CD14-positive monocyte (primary cell): ENCODE measurements around the gene APOL6. TPM values are rescaled to one million over a fixed set of nuclear protein-coding genes. Genes with fewer than 3 reads are reported as not detected.

Experiments
- DNase-seq, 3 donors: peaks; one replicate each; pipeline ENCODE4 v3.0.0-alpha.2; 2011 to 2022
- H2AFZ ChIP-seq: 2 replicates; pipeline ENCODE4 v1.6.0; 2012; ENCODE audit warnings: mild to moderate bottlenecking, low read depth, low read length, inconsistent platforms; ENCODE audit not compliant: insufficient read depth, poor library complexity, severe bottlenecking
- H3K27ac ChIP-seq, 2 donors: 1 replicate in 1 of 2; 2 replicates in 1 of 2; pipeline ENCODE4 v1.5.1; 2012 to 2013; ENCODE audit warnings: low read length in 2 of 2, control low read depth in 1 of 2, inconsistent platforms in 1 of 2, low read depth in 1 of 2, mild to moderate bottlenecking in 1 of 2
- H3K27me3 ChIP-seq, 2 donors: one replicate each; pipeline versions ENCODE4 v1.6.0 to v1.6.1; 2011 to 2013; ENCODE audit warnings: low read length in 2 of 2; ENCODE audit not compliant: control insufficient read depth in 2 of 2, insufficient read depth in 2 of 2
- H3K36me3 ChIP-seq, 2 donors: replicated peaks in 1 of 2; 1 replicate in 1 of 2; 2 replicates in 1 of 2; pipeline versions ENCODE4 v1.5.1 to v1.6.1; 2012 to 2013; ENCODE audit warnings: low read length in 2 of 2, control low read depth in 1 of 2, inconsistent platforms in 1 of 2, mild to moderate bottlenecking in 1 of 2; ENCODE audit not compliant: insufficient read depth in 2 of 2, control insufficient read depth in 1 of 2
- H3K4me1 ChIP-seq, 2 donors: 1 replicate in 1 of 2; 2 replicates in 1 of 2; pipeline versions ENCODE4 v1.5.1 to v1.6.1; 2012 to 2013; ENCODE audit warnings: low read length in 2 of 2, control low read depth in 1 of 2, inconsistent platforms in 1 of 2, mild to moderate bottlenecking in 1 of 2, moderate library complexity in 1 of 2; ENCODE audit not compliant: insufficient read depth in 2 of 2, control insufficient read depth in 1 of 2
- H3K4me2 ChIP-seq: replicated peaks from 2 replicates; pipeline ENCODE3; 2012; ENCODE audit warnings: low read length, moderate library complexity, mild to moderate bottlenecking; ENCODE audit not compliant: poor library complexity, severe bottlenecking; ENCODE audit errors: extremely low read depth
- H3K4me3 ChIP-seq, 3 experiments: fragments of 200-600 bp in 1 of 3; sonication (generic) in 1 of 3; replicated peaks in 1 of 3; 1 replicate in 2 of 3; 2 replicates in 1 of 3; pipeline ENCODE4 v1.5.1; 2011 to 2013; ENCODE audit warnings: low read length in 3 of 3, mild to moderate bottlenecking in 3 of 3, control low read depth in 2 of 3, low read depth in 2 of 3, inconsistent platforms in 1 of 3, moderate library complexity in 1 of 3
- H3K79me2 ChIP-seq: 2 replicates; pipeline ENCODE4 v1.6.0; 2012; ENCODE audit warnings: mild to moderate bottlenecking, control low read depth, inconsistent platforms, low read length, moderate library complexity; ENCODE audit not compliant: insufficient read depth
- H3K9ac ChIP-seq: 2 replicates; pipeline ENCODE4 v1.6.0; 2017; ENCODE audit warnings: low read length, mild to moderate bottlenecking; ENCODE audit not compliant: insufficient read depth, poor library complexity, severe bottlenecking
- H3K9me3 ChIP-seq, 2 donors: replicated peaks in 1 of 2; 1 replicate in 1 of 2; 2 replicates in 1 of 2; pipeline versions ENCODE4 v1.5.1 to v1.6.1; 2012 to 2013; ENCODE audit warnings: low read length in 2 of 2, control low read depth in 1 of 2; ENCODE audit not compliant: control insufficient read depth in 1 of 2, insufficient read depth in 1 of 2
- H4K20me1 ChIP-seq: 2 replicates; pipeline ENCODE4 v1.6.0; 2012; ENCODE audit warnings: mild to moderate bottlenecking, low read length, control low read depth, moderate library complexity; ENCODE audit not compliant: insufficient read depth
- H3K27ac Mint-ChIP-seq, 7 donors: one replicate each; pipeline ENCODE4 v1.8.0; 2020; ENCODE audit warnings: mild to moderate bottlenecking in 7 of 7, mixed read lengths in 7 of 7, moderate library complexity in 6 of 7, inconsistent platforms in 2 of 7
- H3K27me3 Mint-ChIP-seq, 3 donors: one replicate each; pipeline ENCODE4 v1.8.0; 2021 to 2022; ENCODE audit warnings: low read depth in 3 of 3, mild to moderate bottlenecking in 3 of 3, mixed read lengths in 3 of 3, moderate library complexity in 3 of 3, inconsistent platforms in 1 of 3
- H3K36me3 Mint-ChIP-seq, 2 donors: one replicate each; pipeline ENCODE4 v1.8.0; 2020; ENCODE audit warnings: mixed read lengths in 2 of 2, inconsistent platforms in 1 of 2, mild to moderate bottlenecking in 1 of 2
- H3K4me1 Mint-ChIP-seq: one replicate; pipeline ENCODE4 v1.8.0; 2020; ENCODE audit warnings: mild to moderate bottlenecking, mixed read lengths
- H3K4me3 Mint-ChIP-seq, 2 donors: one replicate each; pipeline ENCODE4 v1.8.0; 2020; ENCODE audit warnings: mild to moderate bottlenecking in 2 of 2, mixed read lengths in 2 of 2, moderate library complexity in 1 of 2
- H3K9me3 Mint-ChIP-seq, 7 donors: one replicate each; pipeline ENCODE4 v1.8.0; 2020 to 2022; ENCODE audit warnings: mixed read lengths in 7 of 7, mild to moderate bottlenecking in 6 of 7, moderate library complexity in 6 of 7, inconsistent platforms in 2 of 7
- CTCF ChIP-seq: fragments of 200-600 bp; IDR thresholded peaks from one replicate; pipeline ENCODE4 v1.8.0; 2022; ENCODE audit warnings: antibody characterized with exemption, mild to moderate bottlenecking
- WGBS: methylation state at CpG from one replicate; pipeline ENCODE4 v1.1.5; 2013; ENCODE audit warnings: missing lambda C conversion rate; ENCODE audit not compliant: insufficient coverage; 5-methylcytosine and 5-hydroxymethylcytosine counted together
- intact Hi-C, 2 donors: fragments of 100-400 bp; cut with micrococcal nuclease; formaldehyde crosslinking; loops; one replicate each; pipeline versions ENCODE4 v1.15.0 to v1.15.1; 2023
- polyA plus RNA-seq, 3 donors: library from polyadenylated mRNA; depleted of rRNA in 1 of 3; unstranded in 2 of 3; stranded (reverse) in 1 of 3; fragments of 300-500 nt in 2 of 3; fragments of >200 nt in 1 of 3; fragmentation: Illumina TruSeq in 2 of 3; gene quantifications; 1 replicate in 2 of 3; 2 replicates in 1 of 3; pipeline ENCODE4 v1.2.3, GENCODE V29; 2012 to 2021

APOL6 gene
- polyA plus RNA-seq, 3 donors: 7.6 to 13.6 (median 9.1) TPM

GRCh38 chr22:35711336-35711735 is 63.1 kb downstream of the APOL6 start:
- WGBS: 83% methylated on average over 4 of the region's 4 CpGs
- Mint-ChIP-seq H3K36me3 (no peaks in the 10 kb centered on the region), H3K4me1 (no peaks in the 10 kb centered on the region), H3K4me3 (no peak overlapping the region), H3K27ac (no peak overlapping the region), H3K27me3 (peaks cover 2 to 5% (median 4%) of the 10 kb centered on the region in 3 donors), H3K9me3 (peaks cover 12 to 18% (median 15%) of the 10 kb centered on the region in 7 donors)
- H3K9ac ChIP-seq: no peak overlapping the region
- H3K27me3 ChIP-seq: no peaks in the 10 kb centered on the region
- no peak overlapping the region for H2AFZ ChIP-seq
- no peaks in the 10 kb centered on the region for H3K4me1 ChIP-seq
- H3K79me2 ChIP-seq: no peaks in the 10 kb centered on the region
- H3K4me2 ChIP-seq: no peak overlapping the region
- DNase-seq: no peak
- no peak overlapping the region for H3K4me3 ChIP-seq
- TF ChIP-seq CTCF: no peak
- H3K27ac ChIP-seq: no peak overlapping the region
- intact Hi-C loops: no loop called here
- H4K20me1 ChIP-seq: no peaks in the 10 kb centered on the region
- H3K36me3 ChIP-seq: no peaks in the 10 kb centered on the region
- peaks cover 7 to 9% of the 10 kb centered on the region in 2 donors for H3K9me3 ChIP-seq

DNA sequence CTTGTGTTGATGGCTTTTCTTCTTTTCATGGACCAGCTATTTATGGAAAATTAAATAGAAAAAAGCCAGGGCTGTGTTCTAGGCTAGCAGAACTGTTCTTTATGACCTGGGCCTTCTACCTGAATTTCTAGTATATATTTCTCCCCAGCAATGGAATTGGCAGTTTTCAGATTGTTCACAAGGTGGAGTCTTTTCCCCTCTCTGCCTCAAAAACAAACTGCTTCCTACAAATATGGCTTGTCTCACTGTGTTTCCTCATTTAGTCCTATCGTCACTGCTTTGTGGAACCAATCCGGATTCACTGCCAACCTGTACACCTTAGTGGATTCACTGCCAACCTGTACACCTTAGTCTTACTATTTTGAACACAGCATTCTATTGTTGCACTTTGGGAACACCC is 64.4 kb downstream of the APOL6 start:
- Histone ChIP-seq H3K27ac (no peak overlapping the region), H3K4me2 (no peak overlapping the region), H2AFZ (no peak overlapping the region), H3K4me3 (no peak overlapping the region), H3K36me3 (no peaks in the 10 kb centered on the region), H3K79me2 (no peaks in the 10 kb centered on the region), H4K20me1 (no peaks in the 10 kb centered on the region), H3K9ac (no peak overlapping the region), H3K9me3 (peaks cover 7 to 9% of the 10 kb centered on the region in 2 donors), H3K27me3 (no peaks in the 10 kb centered on the region), H3K4me1 (no peaks in the 10 kb centered on the region)
- intact Hi-C loops: no loop called here
- Mint-ChIP-seq H3K27me3 (peaks cover 2 to 6% (median 5%) of the 10 kb centered on the region in 3 donors), H3K36me3 (no peaks in the 10 kb centered on the region), H3K4me1 (no peaks in the 10 kb centered on the region), H3K9me3 (peaks cover 12 to 18% (median 15%) of the 10 kb centered on the region in 7 donors), H3K27ac (no peak overlapping the region), H3K4me3 (no peak overlapping the region)
- DNase-seq: no peak
- no peak for TF ChIP-seq CTCF
- WGBS: 100% methylated on average over 2 of the region's 2 CpGs
